Parathyroid adenoma (tissue), 2 donors: ENCODE measurements around the gene SYNDIG1.

Experiments used
- H2AFZ ChIP-seq: fragments of 300-600 bp; sonication (generic); one replicate; pipeline ENCODE4 v1.7.0; 2017; ENCODE audit warnings: antibody characterized with exemption, mild to moderate bottlenecking
- H3K27ac ChIP-seq: fragments of 300-600 bp; sonication (generic); one replicate; pipeline ENCODE4 v1.7.0; 2017
- H3K27me3 ChIP-seq: fragments of 300-600 bp; sonication (generic); one replicate; pipeline ENCODE4 v1.7.0; 2017; ENCODE audit warnings: low read length; ENCODE audit not compliant: control insufficient read depth, insufficient read depth
- H3K36me3 ChIP-seq: fragments of 300-600 bp; sonication (generic); one replicate; pipeline ENCODE4 v1.7.0; 2017; ENCODE audit warnings: low read length; ENCODE audit not compliant: control insufficient read depth, insufficient read depth
- H3K4me1 ChIP-seq: fragments of 300-600 bp; sonication (generic); one replicate; pipeline ENCODE4 v1.7.0; 2017; ENCODE audit warnings: control low read depth
- H3K4me2 ChIP-seq: fragments of 300-600 bp; sonication (generic); one replicate; pipeline ENCODE4 v1.7.0; 2017; ENCODE audit warnings: low read length
- H3K4me3 ChIP-seq: fragments of 300-600 bp; sonication (generic); one replicate; pipeline ENCODE4 v1.7.0; 2017; ENCODE audit warnings: low read depth, low read length
- H3K79me2 ChIP-seq: fragments of 300-600 bp; sonication (generic); one replicate; pipeline ENCODE4 v1.7.0; 2017; ENCODE audit warnings: control low read depth
- H3K9ac ChIP-seq: fragments of 300-600 bp; sonication (generic); one replicate; pipeline ENCODE4 v1.7.0; 2017; ENCODE audit warnings: mild to moderate bottlenecking
- H3K9me3 ChIP-seq: fragments of 300-600 bp; sonication (generic); one replicate; pipeline ENCODE4 v1.7.0; 2017; ENCODE audit warnings: low read length; ENCODE audit not compliant: control insufficient read depth
- CTCF ChIP-seq: fragments of 300-600 bp; sonication (generic); IDR thresholded peaks from one replicate; pipeline ENCODE4 v1.7.0; 2017; ENCODE audit warnings: antibody characterized with exemption, mild to moderate bottlenecking
- donor health status: primary hyperparathyroidism.

Gene SYNDIG1

GRCh38 chr20:24485981-24486380 is 16.6 kb downstream of the SYNDIG1 start:
- Histone ChIP-seq H2AFZ (no peak overlapping the region), H3K27me3 (no peaks in the 10 kb centered on the region), H3K79me2 (no peaks in the 10 kb centered on the region), H3K36me3 (no peaks in the 10 kb centered on the region), H3K9ac (no peak overlapping the region), H3K9me3 (no peaks in the 10 kb centered on the region), H3K4me2 (no peak overlapping the region), H3K27ac (no peak overlapping the region), H3K4me3 (no peak overlapping the region), H3K4me1 (no peaks in the 10 kb centered on the region)
- no peak for TF ChIP-seq CTCF

GRCh38 chr20:24487240-24487639 is 17.8 kb downstream of the SYNDIG1 start:
- H3K9ac ChIP-seq = no peak overlapping the region
- no peak overlapping the region for H3K27ac ChIP-seq
- H3K4me2 ChIP-seq = no peak overlapping the region
- no peaks in the 10 kb centered on the region for H3K27me3 ChIP-seq
- no peak overlapping the region for H3K4me3 ChIP-seq
- no peak overlapping the region for H2AFZ ChIP-seq
- H3K79me2 ChIP-seq = no peaks in the 10 kb centered on the region
- no peaks in the 10 kb centered on the region for H3K9me3 ChIP-seq
- H3K4me1 ChIP-seq = no peaks in the 10 kb centered on the region
- TF ChIP-seq CTCF = no peak
- no peaks in the 10 kb centered on the region for H3K36me3 ChIP-seq

GRCh38 chr20:24487648-24488047 is 18.2 kb downstream of the SYNDIG1 start:
- Histone ChIP-seq H3K9me3 (no peaks in the 10 kb centered on the region), H2AFZ (no peak overlapping the region), H3K4me3 (no peak overlapping the region), H3K36me3 (no peaks in the 10 kb centered on the region), H3K4me2 (no peak overlapping the region), H3K79me2 (no peaks in the 10 kb centered on the region), H3K27ac (no peak overlapping the region), H3K4me1 (no peaks in the 10 kb centered on the region), H3K27me3 (no peaks in the 10 kb centered on the region), H3K9ac (no peak overlapping the region)
- no peak for TF ChIP-seq CTCF

- Histone ChIP-seq H3K79me2 (no peaks in the 10 kb centered on the region), H3K4me2 (no peak overlapping the region), H3K27ac (no peak overlapping the region), H3K4me3 (no peak overlapping the region), H3K4me1 (no peaks in the 10 kb centered on the region), H3K27me3 (no peaks in the 10 kb centered on the region), H3K9me3 (no peaks in the 10 kb centered on the region), H2AFZ (no peak overlapping the region), H3K36me3 (no peaks in the 10 kb centered on the region), H3K9ac (no peak overlapping the region)
- TF ChIP-seq CTCF = no peak
Observed at GRCh38 chr20:24488064-24488799, 18.8 kb downstream of the SYNDIG1 start.

- TF ChIP-seq CTCF = no peak
- no peak overlapping the region for H3K9ac ChIP-seq
Observed at GRCh38 chr20:24488800-24489175, 19.4 kb downstream of the SYNDIG1 start.

More at GRCh38 chr20:24488800-24489175, 19.4 kb downstream of the SYNDIG1 start:
- Histone ChIP-seq H3K4me1 (no peaks in the 10 kb centered on the region), H3K79me2 (no peaks in the 10 kb centered on the region), H3K4me2 (no peak overlapping the region), H3K27me3 (no peaks in the 10 kb centered on the region), H3K36me3 (no peaks in the 10 kb centered on the region), H3K9me3 (no peaks in the 10 kb centered on the region), H3K27ac (no peak overlapping the region), H3K4me3 (no peak overlapping the region), H2AFZ (no peak overlapping the region)
